Body of pancreas (tissue), 4 donors: ENCODE measurements around the gene CDC5L. TPM values are rescaled to one million over a fixed set of nuclear protein-coding genes. Genes with fewer than 3 reads are reported as not detected.
A peak's percentile ranks its signal among the peaks of the same experiment; 100 is the strongest.

ENCODE experiments used
- ATAC-seq: fragments of 150-250 bp; one replicate; pipeline ENCODE4 v1.9.1; 2016
- DNase-seq, 4 donors: peaks; one replicate each; pipeline ENCODE4 v3.0.0-alpha.2; 2019
- H3K27ac ChIP-seq, 4 donors: fragments of 200-600 bp; sonication (generic); 1 replicate in 3 of 4; 2 replicates in 1 of 4; pipeline versions ENCODE4 v1.5.1 to v1.6.1; 2016 to 2019; ENCODE audit warnings: mild to moderate bottlenecking in 1 of 4, mixed read lengths in 1 of 4, moderate library complexity in 1 of 4
- H3K27me3 ChIP-seq, 2 donors: fragments of 200-600 bp; sonication (generic); one replicate each; pipeline ENCODE4 v1.6.0; 2016; ENCODE audit warnings: mild to moderate bottlenecking in 1 of 2
- H3K36me3 ChIP-seq, 2 donors: fragments of 200-600 bp; sonication (generic); replicated peaks in 1 of 2; 2 replicates each; pipeline ENCODE4 v1.5.1; 2016; ENCODE audit warnings: low read depth in 2 of 2; ENCODE audit not compliant: insufficient read depth in 1 of 2
- H3K4me1 ChIP-seq: fragments of 200-600 bp; sonication (generic); one replicate; pipeline ENCODE4 v1.6.0; 2016
- H3K4me3 ChIP-seq, 2 donors: fragments of 200-600 bp; sonication (generic); 1 replicate in 1 of 2; 2 replicates in 1 of 2; pipeline ENCODE4 v1.5.1; 2016 to 2019
- H3K9me3 ChIP-seq, 3 donors: fragments of 200-600 bp; sonication (generic); 1 replicate in 2 of 3; 2 replicates in 1 of 3; pipeline ENCODE4 v1.5.1; 2016
- POLR2A ChIP-seq, 3 donors: fragments of 450-650 bp; IDR thresholded peaks; one replicate each; pipeline ENCODE4 v1.6.1; 2016; ENCODE audit warnings: antibody characterized with exemption in 3 of 3, mild to moderate bottlenecking in 2 of 3
- WGBS, 2 donors: methylation state at CpG; one replicate each; pipeline ENCODE4 v1.1.5; 2017; 5-methylcytosine and 5-hydroxymethylcytosine counted together
- intact Hi-C: fragments of 100-400 bp; cut with DNase I; formaldehyde crosslinking; loops from one replicate; pipeline ENCODE4 v1.15.1; 2023
- total RNA-seq, 2 donors: library from RNA; depleted of rRNA; stranded (reverse); fragments of >200 nt; gene quantifications; one replicate each; pipeline ENCODE4 v1.1.0, GENCODE V29; 2016
- TF ChIP-seq, protein P1 (sequence below), 7 experiments: fragments of 450-650 bp in 4 of 7; fragments of 200-600 bp in 3 of 7; sonication (generic) in 3 of 7; IDR thresholded peaks; one replicate each; pipeline ENCODE4 v1.5.1; 2016 to 2019; ENCODE audit warnings: antibody characterized with exemption in 7 of 7

CDC5L gene
- total RNA-seq, 2 donors from 2014 or later: 10.2 to 11.2 TPM

DNA sequence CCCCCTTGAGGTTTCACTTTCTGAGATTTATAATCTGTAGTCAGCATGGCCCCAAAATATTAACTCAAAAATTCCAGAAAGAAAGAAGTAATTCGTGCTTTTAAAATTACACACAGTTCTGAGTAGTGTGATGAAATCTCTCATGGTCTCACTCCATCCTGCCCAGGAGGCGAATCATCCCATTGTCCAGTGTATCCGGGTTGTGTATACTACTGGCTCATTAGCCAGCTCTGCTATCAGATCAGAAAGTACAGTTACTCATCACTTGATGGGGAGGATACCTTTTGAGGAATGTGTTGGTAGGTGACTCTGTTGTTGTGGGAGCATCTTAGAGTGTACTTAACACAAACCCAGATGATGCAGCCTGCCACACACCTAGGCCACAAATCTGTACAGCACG lies 65.2 kb downstream of the CDC5L start:
- TF ChIP-seq, protein P1, sequence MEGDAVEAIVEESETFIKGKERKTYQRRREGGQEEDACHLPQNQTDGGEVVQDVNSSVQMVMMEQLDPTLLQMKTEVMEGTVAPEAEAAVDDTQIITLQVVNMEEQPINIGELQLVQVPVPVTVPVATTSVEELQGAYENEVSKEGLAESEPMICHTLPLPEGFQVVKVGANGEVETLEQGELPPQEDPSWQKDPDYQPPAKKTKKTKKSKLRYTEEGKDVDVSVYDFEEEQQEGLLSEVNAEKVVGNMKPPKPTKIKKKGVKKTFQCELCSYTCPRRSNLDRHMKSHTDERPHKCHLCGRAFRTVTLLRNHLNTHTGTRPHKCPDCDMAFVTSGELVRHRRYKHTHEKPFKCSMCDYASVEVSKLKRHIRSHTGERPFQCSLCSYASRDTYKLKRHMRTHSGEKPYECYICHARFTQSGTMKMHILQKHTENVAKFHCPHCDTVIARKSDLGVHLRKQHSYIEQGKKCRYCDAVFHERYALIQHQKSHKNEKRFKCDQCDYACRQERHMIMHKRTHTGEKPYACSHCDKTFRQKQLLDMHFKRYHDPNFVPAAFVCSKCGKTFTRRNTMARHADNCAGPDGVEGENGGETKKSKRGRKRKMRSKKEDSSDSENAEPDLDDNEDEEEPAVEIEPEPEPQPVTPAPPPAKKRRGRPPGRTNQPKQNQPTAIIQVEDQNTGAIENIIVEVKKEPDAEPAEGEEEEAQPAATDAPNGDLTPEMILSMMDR (IDR thresholded peaks at IDR 0.05): no peak
- TF ChIP-seq POLR2A (IDR thresholded peaks at IDR 0.05): no peak
- Histone ChIP-seq H3K4me1 (no peaks in the 10 kb centered on the region), H3K27ac (no peak overlapping the region), H3K27me3 (no peaks in the 10 kb centered on the region), H3K9me3 (no peaks in the 10 kb centered on the region), H3K4me3 (no peak overlapping the region), H3K36me3 (no peaks in the 10 kb centered on the region)
- 85 to 87% methylated on average over 4 of the region's 4 CpGs for WGBS, 2 donors
- ATAC-seq (no peak), DNase-seq (no peak)
- intact Hi-C loops: no loop called here

DNA sequence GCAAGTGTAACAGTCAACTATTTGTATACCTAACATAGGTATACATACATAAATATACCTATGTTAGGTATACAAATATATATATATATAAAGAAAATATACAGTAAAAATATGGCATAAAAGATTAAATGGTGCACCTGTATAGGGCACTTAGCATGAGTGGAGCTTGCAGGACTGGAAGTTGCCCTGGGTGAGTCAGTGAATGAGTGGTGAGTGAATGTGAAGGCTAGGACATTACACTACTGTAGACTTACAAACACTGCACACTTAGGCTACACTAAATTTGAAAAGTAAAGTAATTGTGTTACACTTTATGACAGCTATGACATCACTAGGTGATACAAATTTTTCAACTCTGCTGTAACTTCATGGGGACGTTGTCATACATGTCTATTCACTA lies 65.6 kb downstream of the CDC5L start:
- Histone ChIP-seq H3K9me3 (no peaks in the 10 kb centered on the region), H3K4me3 (no peak overlapping the region), H3K36me3 (no peaks in the 10 kb centered on the region), H3K4me1 (no peaks in the 10 kb centered on the region), H3K27me3 (no peaks in the 10 kb centered on the region), H3K27ac (no peak overlapping the region)
- intact Hi-C loops: no loop called here
- no peak for DNase-seq
- WGBS, 2 donors: 84 to 86% methylated on average over 1 of the region's 1 CpG
- no peak for ATAC-seq
- TF ChIP-seq, protein P1 (IDR thresholded peaks at IDR 0.05): no peak
- TF ChIP-seq POLR2A (IDR thresholded peaks at IDR 0.05): no peak

DNA sequence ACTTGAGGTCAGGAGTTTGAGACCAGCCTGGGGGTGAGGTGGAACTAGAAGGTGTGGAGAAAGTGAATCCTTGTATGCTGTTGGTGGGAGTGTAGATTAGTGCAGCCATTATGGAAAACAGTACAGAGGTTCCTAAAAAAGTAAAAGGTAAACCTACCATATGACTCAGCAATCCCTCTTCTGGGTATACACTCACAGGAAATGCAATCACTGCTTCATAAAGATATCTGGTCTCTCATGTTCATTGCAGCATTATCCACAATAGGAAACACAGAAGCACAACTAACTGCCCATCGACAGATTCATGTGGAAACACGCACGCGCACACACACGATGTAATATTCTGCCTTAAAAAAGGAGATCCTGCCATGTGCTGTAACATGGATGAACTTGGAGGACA lies 66.7 kb downstream of the CDC5L start:
- Histone ChIP-seq H3K9me3 (no peaks in the 10 kb centered on the region), H3K4me1 (no peaks in the 10 kb centered on the region), H3K27ac (no peak overlapping the region), H3K36me3 (no peaks in the 10 kb centered on the region), H3K4me3 (no peak overlapping the region), H3K27me3 (no peaks in the 10 kb centered on the region)
- WGBS, 2 donors: 75 to 82% methylated on average over 5 of the region's 5 CpGs
- ATAC-seq (no peak), DNase-seq (no peak)
- TF ChIP-seq, protein P1 (IDR thresholded peaks at IDR 0.05): no peak
- intact Hi-C loops: no loop called here

DNA sequence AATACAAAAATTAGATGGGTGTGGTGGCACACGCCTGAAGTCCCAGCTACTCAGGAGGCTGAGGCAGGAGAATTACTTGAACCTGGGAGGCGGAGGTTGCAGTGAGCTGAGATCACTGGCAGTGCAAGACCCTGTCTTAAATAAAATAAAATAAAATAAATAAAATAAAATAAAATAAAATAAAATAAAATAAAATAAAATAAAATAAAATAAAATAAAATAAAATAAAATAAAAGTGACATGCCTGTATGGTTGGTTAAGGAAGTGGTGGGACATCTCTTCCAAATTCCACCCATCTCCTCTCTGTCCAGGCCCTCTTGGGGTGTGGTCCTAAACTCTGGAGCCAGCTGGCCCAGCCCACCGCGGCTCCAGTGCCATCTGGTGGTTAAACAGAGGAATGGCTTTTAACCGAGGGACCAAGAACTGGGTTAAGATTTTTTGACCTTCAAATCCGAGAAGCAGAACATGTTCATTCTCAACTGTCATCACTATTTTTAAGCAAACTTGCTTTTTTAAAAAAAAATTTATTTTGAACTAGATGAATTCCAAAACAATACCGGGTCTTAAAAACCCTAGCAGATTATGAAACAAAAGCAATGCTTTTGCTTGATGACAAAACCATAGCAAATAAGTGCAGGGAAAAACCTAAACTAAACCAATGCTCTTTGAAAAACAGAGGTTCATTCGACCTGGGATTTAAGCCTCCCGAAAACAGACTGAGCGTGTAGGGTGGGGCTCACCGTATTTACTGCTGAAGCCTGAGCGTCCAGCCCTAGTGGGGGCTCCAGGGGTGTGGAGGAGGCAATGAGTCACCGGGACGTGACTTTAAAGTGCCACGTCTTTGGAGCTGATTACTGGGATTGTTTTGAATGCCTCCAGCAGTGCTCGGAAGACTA lies 68.8 kb downstream of the CDC5L start:
- TF ChIP-seq POLR2A (IDR thresholded peaks at IDR 0.05): no peak
- TF ChIP-seq, protein P1 (IDR thresholded peaks at IDR 0.05): peak; percentile 65 to 86 (median 80)
- no peaks in the 10 kb centered on the region for H3K27me3 ChIP-seq
- intact Hi-C loops: no loop called here
- H3K36me3 ChIP-seq: no peaks in the 10 kb centered on the region
- no peak overlapping the region for H3K27ac ChIP-seq
- WGBS, 2 donors: 25 to 33% methylated on average over 16 of the region's 16 CpGs
- ATAC-seq (peak; percentile 79), DNase-seq (peak; percentile 38 to 48 (median 40))
- H3K9me3 ChIP-seq: no peaks in the 10 kb centered on the region
- no peak overlapping the region for H3K4me3 ChIP-seq
- H3K4me1 ChIP-seq: no peaks in the 10 kb centered on the region

DNA sequence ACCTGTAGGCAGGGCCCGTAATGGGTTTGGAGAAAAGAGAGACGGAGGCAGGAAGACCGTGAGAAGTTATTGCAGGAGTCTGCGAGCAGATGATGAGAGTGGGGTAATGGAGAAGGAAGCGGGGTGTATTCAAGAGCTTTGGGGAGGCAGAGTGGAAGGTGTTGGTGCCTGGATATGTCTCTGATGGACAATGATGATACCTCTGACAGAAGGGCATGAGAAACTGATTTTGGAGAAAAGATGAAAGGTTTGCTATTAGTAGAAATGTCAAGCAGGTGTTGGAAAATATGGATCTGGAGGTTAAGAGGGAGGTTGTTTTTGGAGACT lies 69.4 kb downstream of the CDC5L start:
- Histone ChIP-seq H3K4me1 (no peaks in the 10 kb centered on the region), H3K36me3 (no peaks in the 10 kb centered on the region), H3K9me3 (no peaks in the 10 kb centered on the region), H3K27me3 (no peaks in the 10 kb centered on the region), H3K27ac (no peak overlapping the region), H3K4me3 (no peak overlapping the region)
- TF ChIP-seq, protein P1 (IDR thresholded peaks at IDR 0.05): no peak
- no peak for TF ChIP-seq POLR2A (IDR thresholded peaks at IDR 0.05)
- WGBS, 2 donors: 70% methylated on average over 5 of the region's 5 CpGs
- DNase-seq (no peak), ATAC-seq (no peak)
- intact Hi-C loops: no loop called here
